GM23338 (cell line): ENCODE data around the gene CUX1. TPM values are rescaled to one million over a fixed set of nuclear protein-coding genes. Genes with fewer than 3 reads are reported as not detected.

Source experiments
- ATAC-seq: fragments of 200-7000 bp; cut with Tn5 transposase; 3 replicates; pipeline ENCODE4 v1.9.1; 2020
- DNase-seq: peaks from one replicate; pipeline ENCODE4 v3.0.0-alpha.2; 2015; ENCODE audit warnings: low spot score
- H2AFZ ChIP-seq: fragments of 200-600 bp; sonication (generic); 2 replicates; pipeline ENCODE4 v1.8.0; 2016; ENCODE audit warnings: antibody characterized with exemption, mild to moderate bottlenecking, moderate library complexity
- H3F3A ChIP-seq: fragments of 200-600 bp; sonication (generic); replicated peaks from 2 replicates; pipeline ENCODE4 v1.8.0; 2017; ENCODE audit warnings: antibody characterized with exemption, mixed run types, low read depth
- H3K27ac ChIP-seq: fragments of 200-600 bp; sonication (generic); 2 replicates; pipeline ENCODE4 v1.6.1; 2016; ENCODE audit warnings: low read depth
- H3K27me3 ChIP-seq: fragments of 200-600 bp; sonication (generic); 2 replicates; pipeline ENCODE4 v1.8.0; 2016; ENCODE audit warnings: mild to moderate bottlenecking, mixed run types, moderate library complexity; ENCODE audit not compliant: insufficient read depth
- H3K36me3 ChIP-seq: fragments of 200-600 bp; sonication (generic); 2 replicates; pipeline ENCODE4 v1.8.0; 2016; ENCODE audit warnings: mild to moderate bottlenecking; ENCODE audit not compliant: insufficient read depth
- H3K4me1 ChIP-seq: fragments of 200-600 bp; sonication (generic); 2 replicates; pipeline ENCODE4 v1.8.0; 2016; ENCODE audit warnings: mild to moderate bottlenecking, moderate library complexity; ENCODE audit not compliant: insufficient read depth
- H3K4me2 ChIP-seq: fragments of 200-600 bp; sonication (generic); 2 replicates; pipeline ENCODE4 v1.7.1; 2017; ENCODE audit warnings: mixed run types
- H3K4me3 ChIP-seq: fragments of 200-600 bp; sonication (generic); 2 replicates; pipeline ENCODE4 v1.6.1; 2016; ENCODE audit warnings: mixed run types
- H3K79me2 ChIP-seq: fragments of 200-600 bp; sonication (generic); replicated peaks from 2 replicates; pipeline ENCODE4 v1.8.0; 2017; ENCODE audit warnings: mild to moderate bottlenecking; ENCODE audit not compliant: insufficient read depth
- H3K9me2 ChIP-seq: fragments of 200-600 bp; sonication (generic); 2 replicates; pipeline ENCODE4 v1.8.0; 2017; ENCODE audit not compliant: insufficient read depth
- H4K20me1 ChIP-seq: fragments of 200-600 bp; sonication (generic); replicated peaks from 2 replicates; pipeline ENCODE4 v1.8.0; 2017; ENCODE audit warnings: mild to moderate bottlenecking; ENCODE audit not compliant: insufficient read depth
- H3K27ac Mint-ChIP-seq: 2 replicates; pipeline ENCODE4 v1.8.0; 2020; ENCODE audit warnings: inconsistent platforms, mild to moderate bottlenecking, moderate library complexity, mixed read lengths
- H3K27me3 Mint-ChIP-seq: 3 replicates; pipeline ENCODE4 v1.8.0; 2022; ENCODE audit warnings: low read depth, mild to moderate bottlenecking, moderate library complexity, mixed read lengths, inconsistent platforms; ENCODE audit not compliant: insufficient read depth, poor library complexity
- H3K36me3 Mint-ChIP-seq: 3 replicates; pipeline ENCODE4 v1.8.0; 2021; ENCODE audit warnings: low read depth, mild to moderate bottlenecking, inconsistent platforms, moderate library complexity, mixed read lengths
- H3K4me1 Mint-ChIP-seq: 3 replicates; pipeline ENCODE4 v1.8.0; 2020; ENCODE audit warnings: mild to moderate bottlenecking, inconsistent platforms, mixed read lengths
- H3K4me3 Mint-ChIP-seq: 3 replicates; pipeline ENCODE4 v1.8.0; 2021; ENCODE audit warnings: moderate library complexity, mild to moderate bottlenecking, inconsistent platforms, mixed read lengths
- H3K9me3 Mint-ChIP-seq: 3 replicates; pipeline ENCODE4 v1.8.0; 2020; ENCODE audit warnings: moderate library complexity, mild to moderate bottlenecking, inconsistent platforms, mixed read lengths
- CREB1 ChIP-seq: fragments of 250-450 bp; sonication (Bioruptor Pico); IDR thresholded peaks from 2 replicates; pipeline ENCODE4 v1.5.0; 2020; ENCODE audit warnings: low read depth, mild to moderate bottlenecking, moderate library complexity
- CTCF ChIP-seq, 2 experiments: fragments of 200-600 bp in 1 of 2; sonication (generic) in 1 of 2; conservative IDR thresholded peaks; 2 replicates each; pipeline versions ENCODE4 v1.5.1 to v1.6.1; 2016 to 2017; ENCODE audit warnings: antibody characterized with exemption in 2 of 2, low read depth in 2 of 2, mild to moderate bottlenecking in 2 of 2, moderate library complexity in 1 of 2
- ETS1 ChIP-seq: IDR thresholded peaks from 2 replicates; pipeline ENCODE4 v1.6.1; 2016; ENCODE audit warnings: antibody characterized with exemption
- EZH2 ChIP-seq: fragments of 200-600 bp; sonication (generic); IDR thresholded peaks from one replicate; pipeline ENCODE4 v1.8.0; 2017; ENCODE audit warnings: antibody characterized with exemption, mild to moderate bottlenecking, low read depth; ENCODE audit not compliant: unreplicated experiment
- EZH2phosphoT487 ChIP-seq: fragments of 200-600 bp; sonication (generic); IDR thresholded peaks from one replicate; pipeline ENCODE4 v1.8.1; 2018; ENCODE audit warnings: antibody characterized with exemption; ENCODE audit not compliant: unreplicated experiment
- JUNB ChIP-seq: IDR thresholded peaks from one replicate; pipeline ENCODE4 v1.6.1; 2016; ENCODE audit warnings: antibody characterized with exemption; ENCODE audit not compliant: unreplicated experiment
- NANOG ChIP-seq: IDR thresholded peaks from 2 replicates; pipeline ENCODE4 v1.6.1; 2016; ENCODE audit warnings: antibody characterized with exemption, borderline replicate concordance
- REST ChIP-seq: IDR thresholded peaks from one replicate; pipeline ENCODE4 v1.6.1; 2018; ENCODE audit warnings: antibody characterized with exemption; ENCODE audit not compliant: unreplicated experiment
- STAT1 ChIP-seq: IDR thresholded peaks from one replicate; pipeline ENCODE4 v1.6.1; 2016; ENCODE audit warnings: antibody characterized with exemption; ENCODE audit not compliant: unreplicated experiment
- ZNF331 ChIP-seq: fragments of 250-450 bp; sonication (Bioruptor Pico); IDR thresholded peaks from 2 replicates; pipeline ENCODE4 v1.5.0; 2020; ENCODE audit warnings: low read depth, mild to moderate bottlenecking, moderate library complexity
- polyA plus RNA-seq: library from polyadenylated mRNA; unstranded; fragments of >200 nt; fragmentation: Nextera tagmentation; extraction: Ambion mirVana; gene quantifications from 2 replicates; pipeline ENCODE4 v1.2.1, GENCODE V29; 2016
- total RNA-seq: library from RNA; depleted of rRNA; stranded (reverse); fragments of >200 nt; shearing (Covaris generic); gene quantifications from 2 replicates; pipeline ENCODE4 v1.2.3, GENCODE V29; 2014

Gene CUX1
- total and polyA plus RNA-seq, 2 experiments from 2014 or later: 49.9 to 64.0 TPM

GRCh38 chr7:101864039-101864438 lies 46.6 kb downstream of the CUX1 start:
- Histone ChIP-seq H3K27me3 (no peaks in the 10 kb centered on the region), H3K4me3 (no peak overlapping the region), H3K36me3 (no peaks in the 10 kb centered on the region), H3K27ac (no peak overlapping the region), H3K79me2 (peaks cover 97% of the 10 kb centered on the region), H4K20me1 (peaks cover 33% of the 10 kb centered on the region), H3K4me1 (peaks cover 64% of the 10 kb centered on the region), H3K9me2 (no peaks in the 10 kb centered on the region), H3F3A (peaks cover 12% of the 10 kb centered on the region; the same call in 1 of the 2 replicates), H3K4me2 (no peak overlapping the region), H2AFZ (no peak overlapping the region)
- Mint-ChIP-seq H3K9me3 (no peaks in the 10 kb centered on the region), H3K27ac (no peak overlapping the region), H3K4me3 (no peak overlapping the region), H3K27me3 (peaks cover 11% of the 10 kb centered on the region), H3K4me1 (peaks cover 63% of the 10 kb centered on the region), H3K36me3 (peaks cover 11% of the 10 kb centered on the region; the same call in 2 of the 3 replicates)
- DNase-seq (no peak), ATAC-seq (no peak)
- TF ChIP-seq ZNF331 (CRISPR knock-in tag): no peak
- no peak for TF ChIP-seq EZH2
- TF ChIP-seq EZH2phosphoT487: no peak
- no peak for TF ChIP-seq REST
- no peak for TF ChIP-seq CREB1
- TF ChIP-seq JUNB: no peak
- TF ChIP-seq STAT1: no peak
- TF ChIP-seq ETS1: no peak
- TF ChIP-seq NANOG: no peak
- TF ChIP-seq CTCF (conservative IDR thresholded peaks at IDR 0.05; ENCODE audit: low read depth in 2 of 2): no peak
